ENCODE data around the gene PRAMEF2.
"Not testable (repeated sequence)": the region's sequence is repeated elsewhere in the genome, so short reads cannot be mapped to it uniquely, and the experiment has no call there.

The PRAMEF2 gene

DNA sequence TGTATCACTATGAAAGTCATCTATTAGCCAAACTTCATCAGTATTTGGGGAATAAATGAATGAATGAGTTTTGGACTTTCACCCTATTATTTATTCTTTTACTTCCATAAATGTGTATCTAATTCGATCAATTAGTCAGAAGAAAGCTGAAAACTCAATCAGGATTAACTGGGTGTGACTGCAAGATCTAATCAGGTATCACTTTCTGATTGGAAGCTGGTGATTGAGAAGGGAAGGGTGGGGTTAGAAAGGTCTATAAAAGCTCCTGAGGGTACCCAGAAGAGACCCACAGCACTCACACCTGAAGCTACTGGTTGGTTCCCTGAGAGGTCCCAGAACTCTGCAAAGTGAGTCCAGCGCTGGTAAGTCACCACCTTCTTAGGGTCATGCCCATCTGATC is at the start of gene PRAMEF2:
Gene PRAMEF2 (plus strand): TSS at position 301 of the 400 bp plus-strand sequence. CDS start 1,924 bp downstream, outside the sequence.
- FAIRE-seq, result not testable (repeated sequence)

DNA sequence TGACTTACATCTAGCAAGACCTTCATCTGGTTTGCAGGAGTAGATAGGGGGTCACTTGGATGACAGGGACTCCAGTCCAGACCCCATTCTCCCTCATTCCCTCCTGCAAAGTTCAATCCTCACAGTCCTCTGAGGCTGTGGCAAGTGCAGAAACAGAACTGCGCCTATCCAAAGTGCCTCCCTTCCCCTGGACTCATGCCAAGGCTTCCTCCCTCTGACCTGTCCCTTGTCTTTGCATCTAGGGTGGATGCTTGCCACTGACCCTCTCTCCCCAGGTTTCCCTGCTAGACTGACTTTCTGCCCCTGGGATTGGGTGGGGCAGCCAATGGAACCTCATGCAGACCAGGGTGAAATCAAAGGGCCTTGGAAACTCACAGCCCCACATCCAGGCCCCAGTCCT is 47.0 kb upstream of the PRAMEF2 start:
- FAIRE-seq, result no peak

DNA sequence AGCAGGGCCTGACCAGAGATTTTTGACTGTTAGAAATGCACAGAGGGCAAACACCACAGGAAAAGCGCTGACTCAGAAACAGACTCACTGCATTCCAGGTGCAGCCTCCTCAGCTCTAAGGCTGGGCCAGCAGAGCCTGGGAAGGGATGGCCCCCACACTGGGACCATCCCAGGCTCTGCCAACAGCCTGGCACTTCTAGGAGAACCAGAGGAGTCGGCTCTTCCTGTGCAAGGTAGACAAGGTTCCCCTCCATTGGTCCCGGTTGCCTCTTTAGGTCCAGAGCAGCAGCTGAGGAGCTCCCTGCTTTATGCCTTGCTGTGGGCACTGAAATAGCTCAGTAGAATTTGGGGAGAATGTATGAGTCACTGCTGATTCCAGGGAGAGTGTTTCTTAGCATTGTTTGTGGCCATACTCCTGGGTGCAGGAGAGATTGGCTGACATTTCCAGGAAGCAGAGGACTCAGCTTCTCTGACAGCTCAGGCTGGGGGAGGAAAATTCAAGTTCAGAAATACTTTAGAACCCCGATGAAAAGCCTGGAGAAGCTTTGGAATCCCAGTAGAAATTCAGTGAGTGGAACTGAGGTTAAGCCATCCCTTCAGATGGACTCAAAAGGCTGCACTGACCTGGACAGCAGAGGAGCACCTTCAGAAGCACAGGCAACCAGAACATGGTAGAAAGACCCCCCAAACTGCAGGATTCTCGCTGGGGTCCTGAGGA is 46.0 kb upstream of the PRAMEF2 start:
- FAIRE-seq, result no peak

DNA sequence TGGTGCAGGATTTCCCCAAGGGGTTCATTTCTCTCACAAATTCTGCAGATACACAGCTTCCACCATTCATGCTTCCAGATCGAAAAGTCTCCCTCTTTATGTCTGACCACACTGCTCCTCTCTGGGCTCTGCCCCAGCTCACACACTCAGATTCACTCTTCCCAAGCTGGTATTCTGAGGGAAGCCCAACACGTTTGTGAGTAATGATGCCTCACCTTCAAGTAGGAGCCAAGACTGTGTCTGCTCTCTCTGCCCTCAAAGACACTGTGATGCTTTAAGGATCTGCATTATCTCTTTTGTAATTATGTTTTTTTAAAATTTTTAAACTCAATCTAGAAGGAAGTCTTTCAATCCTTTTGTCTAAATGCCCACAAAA is 45.5 kb upstream of the PRAMEF2 start:
- FAIRE-seq, result no peak

DNA sequence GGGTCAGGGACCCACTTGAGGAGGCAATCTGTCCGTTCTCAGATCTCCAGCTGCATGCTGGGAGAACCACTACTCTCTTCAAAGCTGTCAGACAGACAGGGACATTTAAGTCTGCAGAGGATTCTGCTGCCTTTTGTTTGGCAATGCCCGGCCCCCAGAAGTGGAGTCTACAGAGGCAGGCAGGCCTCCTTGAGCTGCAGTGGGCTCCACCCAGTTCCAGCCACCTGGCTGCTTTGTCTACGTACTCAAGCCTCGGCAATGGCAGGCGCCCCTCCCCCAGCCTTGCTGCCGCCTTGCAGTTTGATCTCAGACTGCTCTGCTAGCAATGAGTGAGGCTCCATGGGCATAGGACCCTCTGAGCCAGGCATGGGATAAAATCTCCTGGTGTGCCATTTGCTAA is 37.8 kb upstream of the PRAMEF2 start:
- FAIRE-seq, result not testable (repeated sequence)

- FAIRE-seq, result not testable (repeated sequence)
Observed at GRCh38 chr1:12831310-12831709, 25.6 kb upstream of the PRAMEF2 start, which contains the start of gene PRAMEF11. Gene PRAMEF11 (minus strand): TSS chr1:12831410. CDS start chr1:12828789, 2,621 bp downstream.

DNA sequence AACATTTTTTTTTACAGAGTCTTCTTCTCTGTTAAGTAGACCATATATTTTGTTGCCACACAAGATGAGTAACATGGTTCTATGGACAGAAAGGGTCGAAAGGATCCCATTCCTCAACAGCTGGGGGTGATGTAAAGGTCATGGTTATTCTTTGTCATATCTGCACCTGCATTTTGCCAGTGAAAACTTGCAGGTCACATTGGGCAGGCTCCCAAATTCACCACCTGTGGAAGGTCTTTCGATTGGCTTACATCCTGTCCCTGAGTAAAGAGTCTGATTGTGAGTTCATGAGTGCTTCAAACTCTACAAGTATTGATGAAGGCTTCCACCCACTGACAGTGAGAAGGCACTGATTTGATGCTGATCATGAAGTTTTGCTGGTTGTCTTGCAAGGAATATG is 23.6 kb upstream of the PRAMEF2 start:
- FAIRE-seq, result not testable (repeated sequence)

DNA sequence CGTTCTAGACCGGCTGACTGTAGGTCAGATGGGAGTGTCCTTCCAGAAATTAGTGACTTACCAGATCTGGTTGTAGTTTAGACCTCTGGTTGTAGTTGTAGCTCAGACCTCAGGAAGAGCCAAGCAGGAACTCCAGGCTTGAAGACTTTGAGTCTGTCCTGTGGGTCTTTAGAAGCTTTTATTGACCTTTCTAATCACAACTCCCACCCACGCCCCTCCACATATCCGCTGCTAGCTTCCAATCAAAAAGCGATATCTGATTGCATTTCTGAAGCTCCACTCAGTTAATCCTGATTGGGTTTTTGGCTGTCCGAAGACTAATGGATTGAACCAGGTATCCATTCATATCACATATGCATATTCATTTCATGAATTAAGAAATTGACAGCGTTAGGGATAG is 8.3 kb upstream of the PRAMEF2 start, which contains the start of gene HNRNPCL1:
Gene HNRNPCL1 (minus strand): TSS at position 101 of the 400 bp plus-strand sequence. CDS start 431 bp downstream, outside the sequence.
- not testable (repeated sequence) for FAIRE-seq

- FAIRE-seq, result no peak
Observed at GRCh38 chr1:12851779-12852178, 5.1 kb upstream of the PRAMEF2 start.

GRCh38 chr1:12863131-12863880 is 6.4 kb downstream of the PRAMEF2 start:
- FAIRE-seq, result not testable (repeated sequence)

DNA sequence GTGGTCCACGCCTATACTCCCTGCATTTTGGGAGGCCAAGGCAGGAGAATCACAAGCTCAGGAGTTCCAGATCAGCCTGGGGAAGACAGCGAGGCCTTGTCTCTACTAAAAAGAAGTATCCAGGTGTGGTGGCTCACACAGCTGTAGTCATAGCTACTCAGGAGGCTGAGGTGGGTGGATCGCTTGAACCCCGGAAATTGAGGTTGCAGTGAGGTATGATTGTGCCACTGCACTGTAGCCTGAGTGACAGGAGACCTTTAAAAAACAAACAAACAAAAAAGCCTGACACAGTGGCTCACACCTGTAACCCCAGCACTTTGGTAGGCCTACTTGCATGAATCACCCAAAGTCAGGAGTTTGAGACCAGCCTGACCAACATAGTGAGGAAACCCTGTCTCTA is 21.6 kb downstream of the PRAMEF2 start:
- not testable (repeated sequence) for FAIRE-seq

- FAIRE-seq, result not testable (repeated sequence)
Observed at GRCh38 chr1:12886101-12886500, 29.2 kb downstream of the PRAMEF2 start, which contains the start of gene PRAMEF4. Gene PRAMEF4 (minus strand): TSS chr1:12886201. CDS start chr1:12883394, 2,807 bp downstream.

- not testable (repeated sequence) for FAIRE-seq
Observed at GRCh38 chr1:12898170-12898569, 41.3 kb downstream of the PRAMEF2 start, which contains the start of gene PRAMEF10. Gene PRAMEF10 (minus strand): TSS chr1:12898270. CDS start chr1:12895847, 2,423 bp downstream.

DNA sequence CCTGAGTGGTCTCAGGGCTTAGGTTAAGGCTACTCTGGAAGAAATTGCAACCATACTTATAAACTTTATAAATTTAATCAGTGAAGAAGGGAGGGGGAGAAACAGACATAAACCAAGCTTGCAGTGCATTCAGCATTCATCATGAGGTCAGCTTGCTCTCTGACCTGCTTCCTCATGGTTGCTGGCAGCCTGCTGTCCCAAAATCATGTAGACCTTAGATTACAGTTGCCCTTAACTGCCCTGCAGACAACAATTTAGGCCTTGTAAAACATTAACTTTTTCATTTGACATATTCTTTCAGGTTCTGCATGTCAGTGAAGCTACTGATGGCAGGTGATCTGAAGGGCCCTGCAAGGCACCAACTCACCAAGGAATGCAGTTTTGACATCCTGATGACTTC is 42.3 kb downstream of the PRAMEF2 start:
- not testable (repeated sequence) for FAIRE-seq

- not testable (repeated sequence) for FAIRE-seq
Observed at GRCh38 chr1:12903793-12904572, 47.1 kb downstream of the PRAMEF2 start.
